GM21825 (cell line): ENCODE data around the gene KCNC3.

ENCODE experiments used
- ATAC-seq: cut with Tn5 transposase; IDR thresholded peaks from one replicate; pipeline ENCODE4 v1.9.1; 2021; ENCODE audit warnings: mild to moderate bottlenecking, moderate library complexity; ENCODE audit not compliant: unreplicated experiment

KCNC3 gene

GRCh38 chr19:50329146-50329925, at the start of gene KCNC3:
Gene KCNC3 (minus strand): TSS chr19:50329377. CDS start chr19:50329082, 295 bp downstream.
- peak; percentile 42 for ATAC-seq

- ATAC-seq, result no peak
Observed at GRCh38 chr19:50378863-50379236, 49.7 kb upstream of the KCNC3 start.

- ATAC-seq, result no peak
Observed at GRCh38 chr19:50378169-50378862, 49.1 kb upstream of the KCNC3 start.

- no peak for ATAC-seq
Observed at GRCh38 chr19:50377517-50377916, 48.3 kb upstream of the KCNC3 start.

GRCh38 chr19:50377051-50377461, 47.9 kb upstream of the KCNC3 start:
- ATAC-seq, result no peak

GRCh38 chr19:50376166-50377050, 47.2 kb upstream of the KCNC3 start, which contains the start of gene NR1H2:
Gene NR1H2 (plus strand): TSS chr19:50376457. CDS start chr19:50377606, 1,149 bp downstream.
- peak; percentile 74 for ATAC-seq

- no peak for ATAC-seq
Observed at GRCh38 chr19:50371914-50372475, 42.8 kb upstream of the KCNC3 start.

- ATAC-seq, result peak; percentile 57
Observed at GRCh38 chr19:50368649-50369570, 39.7 kb upstream of the KCNC3 start.

- ATAC-seq, result no peak
Observed at GRCh38 chr19:50365434-50366306, 36.5 kb upstream of the KCNC3 start, which contains the start of gene NAPSA. Gene NAPSA (minus strand): TSS chr19:50365639. CDS start chr19:50365621, 18 bp downstream.

GRCh38 chr19:50362656-50363424, 33.7 kb upstream of the KCNC3 start:
- no peak for ATAC-seq

GRCh38 chr19:50362030-50362412, 32.8 kb upstream of the KCNC3 start:
- ATAC-seq, result no peak

- no peak for ATAC-seq
Observed at GRCh38 chr19:50361290-50362029, 32.3 kb upstream of the KCNC3 start.

- ATAC-seq, result no peak
Observed at GRCh38 chr19:50359328-50359818, 30.2 kb upstream of the KCNC3 start.

- ATAC-seq, result no peak
Observed at GRCh38 chr19:50358483-50359327, 29.5 kb upstream of the KCNC3 start.

- ATAC-seq, result peak; percentile 64
Observed at GRCh38 chr19:50357178-50358100, 28.3 kb upstream of the KCNC3 start.
